H1 (cell line): ENCODE results near the gene ARMC9.

Source experiments
- BRCA1 ChIP-seq: IDR thresholded peaks from 2 replicates; pipeline ENCODE4 v1.6.1; 2012; ENCODE audit warnings: low read depth, low read length, improper control_type of control experiment
- CREB1 ChIP-seq: IDR thresholded peaks from 2 replicates; pipeline ENCODE4 v1.6.1; 2012; ENCODE audit warnings: inconsistent platforms
- CTCF ChIP-seq, 3 experiments: IDR thresholded peaks; 1 replicate in 2 of 3; 2 replicates in 1 of 3; pipeline versions ENCODE4 v1.5.1 to v1.6.1; 2011; ENCODE audit warnings: low read length in 3 of 3, mild to moderate bottlenecking in 3 of 3, inconsistent platforms in 2 of 3, low read depth in 1 of 3, moderate library complexity in 1 of 3; ENCODE audit not compliant: insufficient read depth in 1 of 3; ENCODE audit errors: control extremely low read depth in 1 of 3
- EZH2 ChIP-seq: fragments of 200-600 bp; sonication (generic); IDR thresholded peaks from 2 replicates; pipeline ENCODE4 v1.7.1; 2012; ENCODE audit warnings: low read depth, mild to moderate bottlenecking, moderate library complexity, low read length, inconsistent platforms; ENCODE audit not compliant: severe bottlenecking
- PHF8 ChIP-seq: fragments of 200-600 bp; sonication (generic); conservative IDR thresholded peaks from 2 replicates; pipeline ENCODE4 v1.7.1; 2012; ENCODE audit warnings: low read depth, mild to moderate bottlenecking, inconsistent platforms, low read length, moderate library complexity
- POLR2A ChIP-seq, 2 experiments: IDR thresholded peaks; 1 replicate in 1 of 2; 2 replicates in 1 of 2; pipeline ENCODE4 v1.6.1; 2011; ENCODE audit warnings: low read depth in 2 of 2, low read length in 2 of 2, mild to moderate bottlenecking in 2 of 2; ENCODE audit errors: control extremely low read depth in 1 of 2
- SIRT6 ChIP-seq: IDR thresholded peaks from one replicate; pipeline ENCODE4 v1.7.1; 2012; ENCODE audit warnings: low read length, inconsistent platforms
- SP2 ChIP-seq: IDR thresholded peaks from 2 replicates; pipeline ENCODE4 v1.6.1; 2012; ENCODE audit warnings: mild to moderate bottlenecking, low read length, inconsistent platforms
- SRF ChIP-seq: IDR thresholded peaks from 2 replicates; pipeline ENCODE4 v1.6.1; 2011; ENCODE audit warnings: mild to moderate bottlenecking, low read depth, low read length, moderate library complexity
- USF2 ChIP-seq: IDR thresholded peaks from 2 replicates; pipeline ENCODE4 v1.6.1; 2011; ENCODE audit warnings: low read length, improper control_type of control experiment

- TF ChIP-seq BRCA1 (no peak), EZH2 (no peak), CTCF (IDR thresholded peaks at IDR 0.05; ENCODE audit: control extremely low read depth in 1 of 3, insufficient read depth in 1 of 3, low read depth in 1 of 3, low read length in 3 of 3) (no peak), USF2 (no peak), SRF (no peak), POLR2A (IDR thresholded peaks at IDR 0.05; ENCODE audit: control extremely low read depth in 1 of 2, low read depth in 2 of 2, low read length in 2 of 2) (no peak), SP2 (no peak), SIRT6 (no peak), CREB1 (no peak), PHF8 (no peak)
Measured at GRCh38 chr2:231356466-231356844, 158.0 kb downstream of the ARMC9 start.
